MM.1S (cell line): Measurements from ENCODE around the gene COL13A1.

ENCODE experiments used
- DNase-seq: peaks from one replicate; pipeline ENCODE4 v3.0.0-alpha.2; 2015
- H2AFZ ChIP-seq: fragments of 300-600 bp; sonication (generic); 2 replicates; pipeline ENCODE4 v1.6.0; 2016; ENCODE audit warnings: antibody characterized with exemption, low read length
- H3F3A ChIP-seq: fragments of 300-600 bp; sonication (generic); 2 replicates; pipeline ENCODE4 v1.6.1; 2016; ENCODE audit warnings: mild to moderate bottlenecking, antibody characterized with exemption, low read length, moderate library complexity, mixed read lengths; ENCODE audit not compliant: insufficient read depth
- H3K27ac ChIP-seq: fragments of 300-600 bp; sonication (generic); 2 replicates; pipeline ENCODE4 v1.5.1; 2016; ENCODE audit warnings: mild to moderate bottlenecking, low read length
- H3K27me3 ChIP-seq: fragments of 300-600 bp; sonication (generic); replicated peaks from 2 replicates; pipeline ENCODE4 v1.6.0; 2016; ENCODE audit warnings: low read length; ENCODE audit not compliant: insufficient read depth
- H3K36me3 ChIP-seq: fragments of 300-600 bp; sonication (generic); replicated peaks from 2 replicates; pipeline ENCODE4 v1.6.1; 2016; ENCODE audit warnings: mild to moderate bottlenecking, low read length, mixed read lengths; ENCODE audit not compliant: insufficient read depth
- H3K4me1 ChIP-seq: fragments of 300-600 bp; sonication (generic); 2 replicates; pipeline ENCODE4 v1.6.1; 2016; ENCODE audit warnings: low read length, mixed read lengths
- H3K4me2 ChIP-seq: fragments of 300-600 bp; sonication (generic); 2 replicates; pipeline ENCODE4 v1.6.0; 2016; ENCODE audit warnings: low read depth, low read length
- H3K4me3 ChIP-seq: fragments of 300-600 bp; sonication (generic); 2 replicates; pipeline ENCODE4 v1.5.1; 2016; ENCODE audit warnings: low read length, mixed read lengths
- H3K79me2 ChIP-seq: fragments of 300-600 bp; sonication (generic); 2 replicates; pipeline ENCODE4 v1.6.1; 2016; ENCODE audit warnings: mixed run types, low read length, mixed read lengths
- H3K9ac ChIP-seq: fragments of 300-600 bp; sonication (generic); 2 replicates; pipeline ENCODE4 v1.6.1; 2016; ENCODE audit warnings: low read length, mixed read lengths
- H3K9me2 ChIP-seq: fragments of 300-600 bp; sonication (generic); replicated peaks from 2 replicates; pipeline ENCODE4 v1.6.1; 2016; ENCODE audit warnings: mild to moderate bottlenecking, low read length, mixed read lengths; ENCODE audit not compliant: insufficient read depth
- H3K9me3 ChIP-seq: fragments of 300-600 bp; sonication (generic); replicated peaks from 2 replicates; pipeline ENCODE4 v1.6.1; 2016; ENCODE audit warnings: mild to moderate bottlenecking, low read length, mixed read lengths; ENCODE audit not compliant: insufficient read depth
- H4K20me1 ChIP-seq: fragments of 300-600 bp; sonication (generic); 2 replicates; pipeline ENCODE4 v1.6.1; 2016; ENCODE audit warnings: mild to moderate bottlenecking, low read length, moderate library complexity, mixed read lengths; ENCODE audit not compliant: insufficient read depth
- EZH2 ChIP-seq: fragments of 300-600 bp; sonication (generic); optimal IDR thresholded peaks from 2 replicates; pipeline ENCODE3; 2017; ENCODE audit warnings: low read depth, mild to moderate bottlenecking, antibody characterized with exemption, low read length, mixed read lengths
- EZH2phosphoT487 ChIP-seq: fragments of 300-600 bp; sonication (generic); IDR thresholded peaks from 2 replicates; pipeline ENCODE4 v1.6.1; 2018; ENCODE audit warnings: antibody characterized with exemption, low read length
- TF ChIP-seq, protein P1 (sequence below): fragments of 300-600 bp; sonication (generic); IDR thresholded peaks from 2 replicates; pipeline ENCODE4 v1.5.1; 2016; ENCODE audit warnings: antibody characterized with exemption, low read length, mixed read lengths

Gene COL13A1

DNA sequence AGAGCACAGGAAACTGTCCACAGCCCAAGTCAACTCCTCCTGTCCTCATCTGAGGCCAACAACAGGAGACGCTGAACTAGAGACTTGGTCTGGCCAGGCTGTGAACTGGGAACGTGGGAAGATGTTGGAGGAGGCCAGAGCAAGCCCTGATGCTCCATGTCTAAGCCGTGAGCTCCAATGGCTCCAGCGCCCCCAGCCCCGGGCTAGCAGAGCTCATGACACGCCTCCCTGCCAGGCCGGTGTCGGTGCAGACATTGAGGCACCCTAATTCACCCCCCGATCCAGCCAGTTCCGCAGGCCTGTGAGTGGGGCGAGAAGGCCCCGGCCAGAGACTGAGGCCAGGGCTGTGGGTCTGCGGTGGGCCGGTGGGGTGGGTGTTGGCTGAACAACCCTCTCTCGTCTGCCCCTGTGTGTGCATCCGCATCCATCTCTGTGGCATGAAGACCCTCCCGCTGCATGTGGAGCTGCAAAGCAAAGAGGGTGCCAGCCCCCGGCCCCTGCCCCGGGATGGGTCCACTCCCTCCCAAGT, 141.7 kb downstream of the COL13A1 start:
- H3K4me2 ChIP-seq, result no peak overlapping the region
- DNase-seq, result no peak
- TF ChIP-seq, protein P1, sequence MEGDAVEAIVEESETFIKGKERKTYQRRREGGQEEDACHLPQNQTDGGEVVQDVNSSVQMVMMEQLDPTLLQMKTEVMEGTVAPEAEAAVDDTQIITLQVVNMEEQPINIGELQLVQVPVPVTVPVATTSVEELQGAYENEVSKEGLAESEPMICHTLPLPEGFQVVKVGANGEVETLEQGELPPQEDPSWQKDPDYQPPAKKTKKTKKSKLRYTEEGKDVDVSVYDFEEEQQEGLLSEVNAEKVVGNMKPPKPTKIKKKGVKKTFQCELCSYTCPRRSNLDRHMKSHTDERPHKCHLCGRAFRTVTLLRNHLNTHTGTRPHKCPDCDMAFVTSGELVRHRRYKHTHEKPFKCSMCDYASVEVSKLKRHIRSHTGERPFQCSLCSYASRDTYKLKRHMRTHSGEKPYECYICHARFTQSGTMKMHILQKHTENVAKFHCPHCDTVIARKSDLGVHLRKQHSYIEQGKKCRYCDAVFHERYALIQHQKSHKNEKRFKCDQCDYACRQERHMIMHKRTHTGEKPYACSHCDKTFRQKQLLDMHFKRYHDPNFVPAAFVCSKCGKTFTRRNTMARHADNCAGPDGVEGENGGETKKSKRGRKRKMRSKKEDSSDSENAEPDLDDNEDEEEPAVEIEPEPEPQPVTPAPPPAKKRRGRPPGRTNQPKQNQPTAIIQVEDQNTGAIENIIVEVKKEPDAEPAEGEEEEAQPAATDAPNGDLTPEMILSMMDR, result no peak
- TF ChIP-seq EZH2phosphoT487 (no peak), EZH2 (no peak)
- no peaks in the 10 kb centered on the region for H3F3A ChIP-seq
- H3K36me3 ChIP-seq, result no peaks in the 10 kb centered on the region
- no peaks in the 10 kb centered on the region for H3K4me1 ChIP-seq
- H3K79me2 ChIP-seq, result no peaks in the 10 kb centered on the region
- no peak overlapping the region for H3K4me3 ChIP-seq
- H3K9ac ChIP-seq, result no peak overlapping the region
- no peaks in the 10 kb centered on the region for H3K9me3 ChIP-seq
- H3K27ac ChIP-seq, result no peak overlapping the region
- H2AFZ ChIP-seq, result no peak overlapping the region
- no peaks in the 10 kb centered on the region for H3K9me2 ChIP-seq
- H3K27me3 ChIP-seq, result peaks cover 76% of the 10 kb centered on the region
- H4K20me1 ChIP-seq, result no peaks in the 10 kb centered on the region

DNA sequence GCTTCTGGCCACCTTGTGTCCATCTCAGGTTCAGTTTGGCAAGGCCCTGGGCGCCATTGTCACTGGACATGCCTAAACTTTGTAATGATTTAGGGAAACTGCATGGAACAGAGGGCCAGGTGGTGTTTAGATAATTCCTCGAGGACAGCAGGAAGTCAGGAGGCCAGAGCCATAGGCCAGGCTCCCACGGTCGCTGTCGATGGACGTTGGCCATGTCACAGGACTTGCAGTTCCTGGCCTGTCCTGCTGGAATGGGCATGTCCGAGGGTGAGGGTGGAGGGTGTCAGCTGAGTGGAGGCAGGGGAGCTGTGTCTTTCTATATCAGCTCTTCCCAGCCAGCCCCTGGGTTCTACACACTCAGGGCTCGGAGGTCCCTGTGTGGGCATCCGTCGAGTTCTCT, 143.1 kb downstream of the COL13A1 start:
- Histone ChIP-seq H3K36me3 (no peaks in the 10 kb centered on the region), H3K4me2 (no peak overlapping the region), H3K27ac (no peak overlapping the region), H3K4me1 (no peaks in the 10 kb centered on the region), H2AFZ (no peak overlapping the region), H3K4me3 (no peak overlapping the region), H3K9ac (no peak overlapping the region), H3K27me3 (peaks cover 89% of the 10 kb centered on the region), H3F3A (no peaks in the 10 kb centered on the region), H4K20me1 (no peaks in the 10 kb centered on the region), H3K79me2 (no peaks in the 10 kb centered on the region), H3K9me2 (no peaks in the 10 kb centered on the region), H3K9me3 (no peaks in the 10 kb centered on the region)
- TF ChIP-seq EZH2phosphoT487 (no peak), EZH2 (no peak)
- TF ChIP-seq, protein P1, result no peak
- no peak for DNase-seq

DNA sequence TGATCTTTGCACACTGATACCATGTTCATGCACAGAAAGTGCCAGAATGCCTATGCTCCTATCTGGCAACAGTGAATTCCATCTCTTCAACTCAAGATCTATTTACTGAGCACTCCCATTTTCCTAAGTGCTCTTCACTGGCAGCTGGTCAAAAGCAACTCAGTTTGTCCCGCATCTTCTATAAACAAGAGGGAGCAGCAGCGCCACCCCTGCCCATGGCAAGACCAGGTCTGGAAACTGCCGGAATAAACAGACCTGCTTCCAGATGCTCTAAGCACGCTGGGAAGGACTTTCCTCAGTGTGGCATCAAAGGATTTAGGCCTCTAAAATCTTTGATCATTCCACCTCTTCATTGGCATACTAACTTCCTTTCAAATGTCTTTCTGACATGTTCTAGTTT, 146.6 kb downstream of the COL13A1 start:
- Histone ChIP-seq H3K4me1 (no peaks in the 10 kb centered on the region), H3K9me3 (no peaks in the 10 kb centered on the region), H3K79me2 (no peaks in the 10 kb centered on the region), H3K27me3 (peaks cover 60% of the 10 kb centered on the region), H3K36me3 (no peaks in the 10 kb centered on the region), H3K9ac (no peak overlapping the region), H2AFZ (no peak overlapping the region), H3K4me2 (no peak overlapping the region), H3K4me3 (no peak overlapping the region), H3K27ac (no peak overlapping the region), H4K20me1 (no peaks in the 10 kb centered on the region), H3K9me2 (no peaks in the 10 kb centered on the region), H3F3A (no peaks in the 10 kb centered on the region)
- DNase-seq, result no peak
- TF ChIP-seq EZH2phosphoT487, result no peak
- TF ChIP-seq, protein P1, result no peak
- no peak for TF ChIP-seq EZH2
